Lung (tissue), 12 donors: ENCODE results near the gene ETFA. TPM values are rescaled to one million over a fixed set of nuclear protein-coding genes. Genes with fewer than 3 reads are reported as not detected.

Experiments used
- ATAC-seq: fragments of 200-7000 bp; cut with Tn5 transposase; one replicate; pipeline ENCODE4 v1.9.1; 2020; ENCODE audit warnings: moderate number of reproducible peaks; ENCODE audit not compliant: insufficient read depth, low FRiP score
- DNase-seq, 3 donors: peaks; one replicate each; pipeline ENCODE4 v3.0.0-alpha.2; 2013 to 2017
- H3K27ac ChIP-seq, 2 donors: one replicate each; pipeline ENCODE4 v1.5.1; 2013; ENCODE audit warnings: mild to moderate bottlenecking in 2 of 2, moderate library complexity in 2 of 2, control low read depth in 1 of 2, inconsistent platforms in 1 of 2, low read depth in 1 of 2, low read length in 1 of 2
- H3K27me3 ChIP-seq, 3 donors: one replicate each; pipeline ENCODE4 v1.5.1; 2013; ENCODE audit warnings: low read length in 2 of 3; ENCODE audit not compliant: control insufficient read depth in 3 of 3, insufficient read depth in 3 of 3
- H3K36me3 ChIP-seq, 4 donors: one replicate each; pipeline ENCODE4 v1.5.1; 2013; ENCODE audit warnings: low read length in 4 of 4, mild to moderate bottlenecking in 1 of 4, moderate library complexity in 1 of 4; ENCODE audit not compliant: control insufficient read depth in 4 of 4, insufficient read depth in 4 of 4
- H3K4me1 ChIP-seq, 5 donors: one replicate each; pipeline ENCODE4 v1.5.1; 2013; ENCODE audit warnings: low read length in 5 of 5, mild to moderate bottlenecking in 2 of 5, moderate library complexity in 1 of 5; ENCODE audit not compliant: control insufficient read depth in 5 of 5, insufficient read depth in 5 of 5
- H3K4me3 ChIP-seq: one replicate; pipeline ENCODE4 v1.5.1; 2013; ENCODE audit warnings: mild to moderate bottlenecking, control low read depth, moderate library complexity
- H3K9ac ChIP-seq, 2 donors: one replicate each; pipeline ENCODE4 v1.5.1; 2013; ENCODE audit warnings: low read length in 2 of 2, control low read depth in 1 of 2; ENCODE audit not compliant: insufficient read depth in 1 of 2
- H3K9me3 ChIP-seq, 4 donors: one replicate each; pipeline ENCODE4 v1.5.1; 2013; ENCODE audit warnings: low read length in 3 of 4, mild to moderate bottlenecking in 1 of 4, moderate library complexity in 1 of 4; ENCODE audit not compliant: control insufficient read depth in 4 of 4, insufficient read depth in 3 of 4
- WGBS, 2 donors: extraction: QIAGEN DNeasy Blood & Tissue Kit; methylation state at CpG; one replicate each; pipeline ENCODE4 v1.1.7; 2013; 5-methylcytosine and 5-hydroxymethylcytosine counted together
- polyA plus RNA-seq, 2 donors: library from polyadenylated mRNA; stranded (reverse); fragments of 200-250 nt; gene quantifications; one replicate each; pipeline ENCODE4 v1.2.1, GENCODE V29; 2013
- total RNA-seq, 2 donors: library from RNA; depleted of rRNA in 1 of 2; stranded (reverse); fragments of >200 nt in 1 of 2; gene quantifications; one replicate each; pipeline ENCODE4 v1.2.1, GENCODE V29; 2014 to 2021
- TF ChIP-seq, protein P1 (sequence below): IDR thresholded peaks from 2 replicates; pipeline ENCODE4 v1.5.1; 2012; ENCODE audit warnings: mild to moderate bottlenecking; ENCODE audit errors: control extremely low read depth, extremely low read depth
- donor health status: control.
- donor health status: control.
- donor health status: Bipolar disorder and iron deficiency.
- donor health status: healthy.
- donor health status: DM: yes; HTN: yes; CAD: no.

ETFA gene
- total and polyA plus RNA-seq, 4 donors, result 54.5 to 96.4 (median 83.8) TPM

DNA sequence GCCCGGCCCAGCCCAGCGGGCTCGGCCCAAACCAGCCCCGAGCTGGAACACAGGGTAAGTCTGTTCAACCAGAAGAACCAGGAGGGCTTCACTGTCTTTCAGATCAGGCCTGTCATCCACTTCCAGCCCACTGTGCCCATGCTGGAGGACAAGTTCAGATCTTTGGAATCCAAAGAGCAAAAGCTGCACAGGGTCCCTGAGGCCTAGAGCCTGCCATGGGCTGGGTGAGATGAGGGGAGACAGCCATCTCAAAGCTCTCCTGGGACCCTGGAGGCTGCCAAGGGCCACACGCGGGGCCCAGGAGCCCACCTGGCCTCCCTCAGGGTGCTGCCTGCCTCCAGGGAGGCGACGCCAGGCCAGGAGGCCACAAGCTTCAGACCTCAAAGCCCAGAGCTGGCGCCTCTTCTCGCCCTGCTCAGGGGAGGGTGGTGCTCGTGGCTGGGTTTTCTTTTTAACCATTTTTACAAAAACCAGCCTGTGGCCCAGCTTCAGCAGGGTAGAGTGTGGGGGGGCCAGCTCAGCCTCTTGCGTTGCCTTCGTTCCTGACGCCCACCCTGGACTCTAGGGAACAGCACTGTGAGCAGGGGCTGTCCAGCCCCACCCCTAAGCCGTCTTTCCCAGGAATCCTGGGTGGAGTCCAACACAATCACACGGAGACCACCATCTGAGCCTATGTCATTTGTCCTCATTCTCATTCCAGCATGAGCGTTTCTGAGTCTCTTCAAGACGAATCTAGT is 107.0 kb downstream of the ETFA start:
- Histone ChIP-seq H3K4me1 (peaks cover 0 to 13% (median 0%) of the 10 kb centered on the region in 5 donors), H3K9me3 (no peaks in the 10 kb centered on the region), H3K36me3 (peaks cover 0 to 15% (median 2%) of the 10 kb centered on the region in 4 donors), H3K27ac (no peak overlapping the region), H3K4me3 (no peak overlapping the region), H3K27me3 (no peaks in the 10 kb centered on the region), H3K9ac (no peak overlapping the region)
- WGBS, 2 donors, result 90 to 91% methylated on average over 18 of the region's 18 CpGs
- TF ChIP-seq, protein P1, sequence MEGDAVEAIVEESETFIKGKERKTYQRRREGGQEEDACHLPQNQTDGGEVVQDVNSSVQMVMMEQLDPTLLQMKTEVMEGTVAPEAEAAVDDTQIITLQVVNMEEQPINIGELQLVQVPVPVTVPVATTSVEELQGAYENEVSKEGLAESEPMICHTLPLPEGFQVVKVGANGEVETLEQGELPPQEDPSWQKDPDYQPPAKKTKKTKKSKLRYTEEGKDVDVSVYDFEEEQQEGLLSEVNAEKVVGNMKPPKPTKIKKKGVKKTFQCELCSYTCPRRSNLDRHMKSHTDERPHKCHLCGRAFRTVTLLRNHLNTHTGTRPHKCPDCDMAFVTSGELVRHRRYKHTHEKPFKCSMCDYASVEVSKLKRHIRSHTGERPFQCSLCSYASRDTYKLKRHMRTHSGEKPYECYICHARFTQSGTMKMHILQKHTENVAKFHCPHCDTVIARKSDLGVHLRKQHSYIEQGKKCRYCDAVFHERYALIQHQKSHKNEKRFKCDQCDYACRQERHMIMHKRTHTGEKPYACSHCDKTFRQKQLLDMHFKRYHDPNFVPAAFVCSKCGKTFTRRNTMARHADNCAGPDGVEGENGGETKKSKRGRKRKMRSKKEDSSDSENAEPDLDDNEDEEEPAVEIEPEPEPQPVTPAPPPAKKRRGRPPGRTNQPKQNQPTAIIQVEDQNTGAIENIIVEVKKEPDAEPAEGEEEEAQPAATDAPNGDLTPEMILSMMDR, result no peak
- ATAC-seq, result no peak
- no peak for DNase-seq

DNA sequence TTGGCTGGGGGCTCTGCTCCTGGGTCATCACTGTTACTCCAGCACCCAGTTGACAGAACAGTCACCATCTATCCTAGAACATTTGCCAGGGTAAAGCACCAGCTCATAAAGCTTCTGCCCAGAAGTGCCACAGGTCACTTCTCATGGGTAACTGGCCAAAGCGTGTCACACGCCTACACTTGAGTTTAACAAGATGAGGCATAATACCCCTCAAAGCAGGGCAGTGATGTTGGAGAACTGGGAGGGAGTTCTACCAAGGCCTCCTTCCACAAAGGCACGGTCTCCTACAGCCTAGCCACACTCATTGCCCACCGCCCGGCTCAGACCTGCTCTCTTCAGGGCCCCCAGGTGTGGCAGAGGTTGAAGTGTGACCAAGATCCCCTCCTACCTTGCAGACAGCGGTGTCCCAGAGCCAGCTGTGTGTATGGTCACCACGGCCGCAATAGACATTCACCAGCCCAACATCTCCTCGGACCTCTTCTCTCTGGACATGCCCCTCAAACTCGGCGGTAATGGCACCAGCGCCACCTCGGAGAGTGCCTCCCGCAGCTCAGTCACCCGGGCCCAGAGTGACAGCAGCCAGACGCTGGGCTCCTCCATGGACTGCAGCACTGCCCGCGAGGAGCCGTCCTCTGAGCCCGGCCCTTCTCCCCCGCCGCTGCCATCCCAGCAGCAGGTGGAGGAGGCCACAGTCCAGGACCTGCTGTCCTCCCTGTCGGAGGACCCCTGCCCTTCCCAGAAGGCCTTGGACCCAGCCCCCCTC is 107.7 kb downstream of the ETFA start:
- H3K27me3 ChIP-seq, result no peaks in the 10 kb centered on the region
- H3K9ac ChIP-seq, result no peak overlapping the region
- DNase-seq, result no peak
- no peaks in the 10 kb centered on the region for H3K9me3 ChIP-seq
- no peak overlapping the region for H3K4me3 ChIP-seq
- no peak overlapping the region for H3K27ac ChIP-seq
- H3K36me3 ChIP-seq, result peaks cover 0 to 10% (median 2%) of the 10 kb centered on the region in 4 donors
- peaks cover 0 to 13% (median 0%) of the 10 kb centered on the region in 5 donors for H3K4me1 ChIP-seq
- WGBS, 2 donors, result 89 to 96% methylated on average over 20 to 23 of the region's 23 CpGs
- no peak for ATAC-seq
- TF ChIP-seq, protein P1, result no peak

DNA sequence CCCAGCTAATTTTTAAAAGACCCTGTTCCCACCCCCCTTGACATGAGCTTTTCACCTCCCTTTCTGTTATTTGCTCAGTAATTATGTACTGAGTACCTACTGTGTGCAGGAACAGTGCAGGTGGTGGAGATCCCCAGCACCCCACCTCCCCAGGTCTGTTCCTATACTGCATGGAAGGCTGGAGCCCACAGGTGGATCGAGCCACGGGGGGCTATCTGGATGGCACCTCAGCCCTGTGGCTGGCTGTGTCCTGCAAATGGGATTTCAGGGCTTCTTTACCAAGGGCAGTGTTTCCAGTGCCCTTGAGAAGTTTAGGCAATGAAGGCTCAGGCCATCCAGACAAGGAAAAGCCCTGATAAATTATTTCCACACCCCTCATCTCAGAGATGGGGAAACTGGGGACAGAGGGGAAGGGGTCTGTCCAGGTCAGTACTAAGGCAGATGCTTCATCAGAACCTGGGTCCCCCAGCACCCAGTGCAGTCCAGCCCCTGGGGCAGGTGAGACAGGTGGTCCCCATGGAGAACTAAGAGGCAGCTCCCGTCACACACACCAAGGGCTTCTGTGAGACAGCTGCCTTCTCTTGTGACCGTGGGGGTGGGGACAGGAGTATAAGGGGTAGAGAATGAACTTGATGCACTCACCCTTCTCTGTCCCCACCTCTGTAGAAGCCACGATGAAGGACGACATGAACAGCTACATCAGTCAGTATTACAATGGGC is 109.6 kb downstream of the ETFA start:
- DNase-seq (peak in 1 of 3 donors; percentile 2), ATAC-seq (no peak)
- H3K4me3 ChIP-seq, result no peak overlapping the region
- H3K27ac ChIP-seq, result no peak overlapping the region
- H3K9ac ChIP-seq, result no peak overlapping the region
- H3K9me3 ChIP-seq, result no peaks in the 10 kb centered on the region
- no peaks in the 10 kb centered on the region for H3K27me3 ChIP-seq
- H3K4me1 ChIP-seq, result peaks cover 0 to 6% (median 2%) of the 10 kb centered on the region in 5 donors
- TF ChIP-seq, protein P1, result no peak
- WGBS, 2 donors, result 86 to 96% methylated on average over 6 of the region's 6 CpGs
- peaks cover 0 to 8% (median 1%) of the 10 kb centered on the region in 4 donors for H3K36me3 ChIP-seq
